Astrocyte (in vitro differentiated cells and primary cell): ENCODE results near the gene LIN9. TPM values are rescaled to one million over a fixed set of nuclear protein-coding genes. Genes with fewer than 3 reads are reported as not detected.

ENCODE experiments used
- DNase-seq: peaks from one replicate; pipeline ENCODE4 v3.0.0-alpha.2; 2010; ENCODE audit warnings: low read depth
- FAIRE-seq: peaks from 2 replicates; lab custom pipeline; 2011; peaks lifted over from hg19 to GRCh38; lab: Jason Lieb, UNC
- H2AFZ ChIP-seq: 2 replicates; pipeline ENCODE4 v1.6.0; 2012; ENCODE audit warnings: low read depth, low read length, inconsistent platforms
- H3K27ac ChIP-seq: 2 replicates; pipeline ENCODE4 v1.5.1; 2011; ENCODE audit warnings: low read depth, low read length, inconsistent platforms
- H3K27me3 ChIP-seq: 2 replicates; pipeline ENCODE4 v1.6.0; 2011; ENCODE audit warnings: low read length, inconsistent platforms; ENCODE audit not compliant: insufficient read depth
- H3K36me3 ChIP-seq: 2 replicates; pipeline ENCODE4 v1.5.1; 2011; ENCODE audit warnings: low read length, inconsistent platforms; ENCODE audit not compliant: insufficient read depth
- H3K4me1 ChIP-seq: 2 replicates; pipeline ENCODE4 v1.5.1; 2011; ENCODE audit warnings: low read length, inconsistent platforms; ENCODE audit not compliant: insufficient read depth
- H3K4me2 ChIP-seq: 2 replicates; pipeline ENCODE4 v1.6.0; 2012; ENCODE audit warnings: low read length, inconsistent platforms
- H3K4me3 ChIP-seq: 2 replicates; pipeline ENCODE4 v1.5.1; 2011; ENCODE audit warnings: low read depth, mild to moderate bottlenecking, low read length, inconsistent platforms; ENCODE audit not compliant: insufficient read depth
- H3K79me2 ChIP-seq: 2 replicates; pipeline ENCODE4 v1.6.0; 2012; ENCODE audit warnings: mild to moderate bottlenecking, low read length, inconsistent platforms; ENCODE audit not compliant: insufficient read depth
- H3K9ac ChIP-seq: 2 replicates; pipeline ENCODE4 v1.6.0; 2012; ENCODE audit warnings: mild to moderate bottlenecking, low read length, inconsistent platforms
- H3K9me3 ChIP-seq: 2 replicates; pipeline ENCODE4 v1.5.1; 2012; ENCODE audit warnings: low read depth, mild to moderate bottlenecking, low read length, inconsistent platforms; ENCODE audit not compliant: insufficient read depth
- H4K20me1 ChIP-seq: 2 replicates; pipeline ENCODE4 v1.6.0; 2012; ENCODE audit warnings: low read length, inconsistent platforms; ENCODE audit not compliant: insufficient read depth
- H3K27ac Mint-ChIP-seq: one replicate; pipeline ENCODE4 v1.8.0; 2021; ENCODE audit warnings: mild to moderate bottlenecking, mixed read lengths; ENCODE audit not compliant: unreplicated experiment
- H3K27me3 Mint-ChIP-seq: one replicate; pipeline ENCODE4 v1.8.0; 2021; ENCODE audit warnings: low read depth, mixed read lengths; ENCODE audit not compliant: unreplicated experiment
- H3K36me3 Mint-ChIP-seq: one replicate; pipeline ENCODE4 v1.8.0; 2021; ENCODE audit warnings: low read depth, mixed read lengths; ENCODE audit not compliant: unreplicated experiment
- H3K4me1 Mint-ChIP-seq: one replicate; pipeline ENCODE4 v1.8.0; 2021; ENCODE audit warnings: low read depth, mixed read lengths; ENCODE audit not compliant: unreplicated experiment
- H3K4me3 Mint-ChIP-seq: one replicate; pipeline ENCODE4 v1.8.0; 2021; ENCODE audit warnings: mild to moderate bottlenecking, moderate library complexity, mixed read lengths; ENCODE audit not compliant: unreplicated experiment
- H3K9me3 Mint-ChIP-seq: one replicate; pipeline ENCODE4 v1.8.0; 2021; ENCODE audit warnings: mild to moderate bottlenecking, mixed read lengths; ENCODE audit not compliant: unreplicated experiment
- CTCF ChIP-seq: IDR thresholded peaks from 2 replicates; pipeline ENCODE4 v1.5.1; 2011; ENCODE audit warnings: low read depth, mild to moderate bottlenecking, inconsistent platforms, low read length, moderate library complexity; ENCODE audit not compliant: insufficient read depth
- EZH2 ChIP-seq: IDR thresholded peaks from 2 replicates; pipeline ENCODE4 v1.6.1; 2012; ENCODE audit warnings: mild to moderate bottlenecking, low read length, inconsistent platforms; ENCODE audit not compliant: insufficient read depth
- total RNA-seq: library from RNA; stranded (reverse); gene quantifications from 2 replicates; pipeline ENCODE4 v1.2.1, GENCODE V29; 2021

Gene LIN9
- total RNA-seq, 1 donor from 2014 or later: 4.0 TPM

GRCh38 chr1:226353698-226354525, 44.9 kb upstream of the LIN9 start:
- H3K27ac Mint-ChIP-seq: no peak overlapping the region
- Histone ChIP-seq H3K36me3 (peaks cover 5% of the 10 kb centered on the region), H3K4me2 (no peak overlapping the region), H3K4me1 (peaks cover 3% of the 10 kb centered on the region), H4K20me1 (no peaks in the 10 kb centered on the region), H3K27ac (no peak overlapping the region), H2AFZ (no peak overlapping the region), H3K79me2 (no peaks in the 10 kb centered on the region), H3K4me3 (no peak overlapping the region), H3K27me3 (no peaks in the 10 kb centered on the region), H3K9me3 (no peaks in the 10 kb centered on the region), H3K9ac (no peak overlapping the region)
- no peak for FAIRE-seq
- no peaks in the 10 kb centered on the region for H3K27me3 Mint-ChIP-seq
- no peak overlapping the region for H3K4me3 Mint-ChIP-seq
- no peak for TF ChIP-seq EZH2
- no peak for TF ChIP-seq CTCF
- no peak for DNase-seq
- peaks cover 10% of the 10 kb centered on the region for H3K4me1 Mint-ChIP-seq
- H3K36me3 Mint-ChIP-seq: peaks cover 14% of the 10 kb centered on the region
- H3K9me3 Mint-ChIP-seq: no peaks in the 10 kb centered on the region

DNA sequence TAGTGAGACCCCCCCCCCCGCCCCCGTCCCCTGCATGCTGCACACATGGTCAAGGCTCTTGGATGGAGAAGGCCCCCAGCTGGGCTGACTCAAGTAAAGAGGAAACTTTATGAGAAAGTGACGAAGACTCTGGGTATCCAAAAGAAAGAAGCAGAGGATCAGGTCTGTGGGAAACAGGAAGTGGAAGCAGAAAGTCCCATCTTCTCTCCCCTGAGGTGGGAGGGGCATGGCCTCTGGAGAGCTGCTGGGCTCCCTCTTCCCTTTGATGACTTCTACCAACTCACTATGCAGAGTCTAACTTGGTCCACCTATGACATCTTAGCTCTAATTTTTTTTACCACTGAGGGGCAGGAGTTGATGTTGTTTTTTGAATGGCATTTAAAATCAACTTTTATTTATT, 42.7 kb upstream of the LIN9 start:
- H3K36me3 ChIP-seq: no peaks in the 10 kb centered on the region
- H3K4me2 ChIP-seq: no peak overlapping the region
- no peaks in the 10 kb centered on the region for H3K79me2 ChIP-seq
- Mint-ChIP-seq H3K27ac (no peak overlapping the region), H3K9me3 (no peaks in the 10 kb centered on the region), H3K36me3 (peaks cover 5% of the 10 kb centered on the region), H3K27me3 (peaks cover 6% of the 10 kb centered on the region), H3K4me1 (peaks cover 10% of the 10 kb centered on the region), H3K4me3 (no peak overlapping the region)
- H3K27ac ChIP-seq: no peak overlapping the region
- no peaks in the 10 kb centered on the region for H4K20me1 ChIP-seq
- H3K4me1 ChIP-seq: peaks cover 3% of the 10 kb centered on the region
- no peaks in the 10 kb centered on the region for H3K9me3 ChIP-seq
- no peak overlapping the region for H3K4me3 ChIP-seq
- H3K9ac ChIP-seq: no peak overlapping the region
- FAIRE-seq (no peak), DNase-seq (no peak)
- H2AFZ ChIP-seq: no peak overlapping the region
- no peaks in the 10 kb centered on the region for H3K27me3 ChIP-seq
- TF ChIP-seq EZH2: no peak

- DNase-seq: no peak
- no peak overlapping the region for H3K9ac ChIP-seq
- Mint-ChIP-seq H3K4me1 (peaks cover 4% of the 10 kb centered on the region), H3K4me3 (no peak overlapping the region), H3K36me3 (peaks cover 3% of the 10 kb centered on the region), H3K27me3 (peaks cover 6% of the 10 kb centered on the region), H3K9me3 (no peaks in the 10 kb centered on the region), H3K27ac (no peak overlapping the region)
- H3K36me3 ChIP-seq: no peaks in the 10 kb centered on the region
- no peaks in the 10 kb centered on the region for H3K27me3 ChIP-seq
- H3K27ac ChIP-seq: no peak overlapping the region
- no peak for FAIRE-seq
- H3K4me1 ChIP-seq: peaks cover 3% of the 10 kb centered on the region
- H3K79me2 ChIP-seq: no peaks in the 10 kb centered on the region
- H4K20me1 ChIP-seq: no peaks in the 10 kb centered on the region
- no peak overlapping the region for H3K4me3 ChIP-seq
- no peak overlapping the region for H3K4me2 ChIP-seq
- TF ChIP-seq CTCF: no peak
- no peak for TF ChIP-seq EZH2
- peak overlapping the region; percentile 23 for H2AFZ ChIP-seq
- H3K9me3 ChIP-seq: no peaks in the 10 kb centered on the region
Observed at GRCh38 chr1:226350519-226350865, 41.5 kb upstream of the LIN9 start.
